A549 (cell line): ENCODE results near the gene SIRT3. TPM values are rescaled to one million over a fixed set of nuclear protein-coding genes. Genes with fewer than 3 reads are reported as not detected.

Experiments used
- ATAC-seq, 2 experiments: fragments of 200-7000 bp in 1 of 2; fragments of >200 bp in 1 of 2; cut with Nextera tagmentation in 1 of 2; cut with Tn5 transposase in 1 of 2; 3 replicates each; pipeline versions ENCODE4 v1.8.0 to v1.9.1; 2018 to 2020; ENCODE audit warnings: mild to moderate bottlenecking in 1 of 2, moderate library complexity in 1 of 2
- CTCF ChIA-PET: fragments of 300-600 bp; sonication (Branson Sonifier 250); formaldehyde crosslinking; extraction: SDS; loops from one replicate; lab custom pipeline; 2021; ENCODE audit warnings: antibody characterized with exemption, inconsistent platforms; lab: Yijun Ruan, JAX
- POLR2A ChIA-PET: fragments of 350-600 bp; formaldehyde crosslinking; extraction: SDS; loops from one replicate; lab custom pipeline; 2021; ENCODE audit warnings: antibody characterized with exemption, inconsistent platforms; lab: Yijun Ruan, JAX
- DNase-seq, 2 experiments: peaks; one replicate each; pipeline versions ENCODE4 v3.0.0 to v3.0.0-alpha.2; 2011 to 2016; ENCODE audit warnings: low read depth in 1 of 2, low spot score in 1 of 2
- FAIRE-seq: peaks from 2 replicates; lab custom pipeline; 2011; peaks lifted over from hg19 to GRCh38; lab: Jason Lieb, UNC
- H3K27ac ChIP-seq, 2 experiments: fragments of >200 bp; sonication (Bioruptor Twin); formaldehyde crosslinking; 3 replicates each; pipeline ENCODE4 v1.5.1; 2016 to 2017
- H3K4me1 ChIP-seq: fragments of >200 bp; sonication (Bioruptor Twin); formaldehyde crosslinking; 3 replicates; pipeline ENCODE4 v1.6.1; 2016
- H3K4me2 ChIP-seq: fragments of >200 bp; sonication (Bioruptor Twin); formaldehyde crosslinking; 3 replicates; pipeline ENCODE4 v1.6.1; 2016
- H3K4me3 ChIP-seq: fragments of >200 bp; sonication (Bioruptor Twin); formaldehyde crosslinking; 3 replicates; pipeline ENCODE4 v1.5.1; 2016
- H3K9me3 ChIP-seq: fragments of >200 bp; sonication (Bioruptor Twin); formaldehyde crosslinking; 3 replicates; pipeline ENCODE4 v1.6.1; 2016
- BCL3 ChIP-seq: fragments of >200 bp; sonication (Bioruptor Twin); formaldehyde crosslinking; IDR thresholded peaks from 3 replicates; pipeline ENCODE4 v1.6.1; 2016
- CBX8 ChIP-seq: fragments of 200-600 bp; sonication (generic); IDR thresholded peaks from 2 replicates; pipeline ENCODE4 v1.6.1; 2016
- CHD4 ChIP-seq: fragments of 200-600 bp; sonication (generic); IDR thresholded peaks from 2 replicates; pipeline ENCODE4 v1.6.1; 2016; ENCODE audit warnings: antibody characterized with exemption, mild to moderate bottlenecking, borderline replicate concordance
- E2F6 ChIP-seq: IDR thresholded peaks from 2 replicates; pipeline ENCODE4 v1.6.1; 2012; ENCODE audit warnings: low read depth, borderline replicate concordance
- EHF ChIP-seq: fragments of 250-450 bp; sonication (Bioruptor Pico); IDR thresholded peaks from 2 replicates; pipeline ENCODE4 v1.5.0; 2020; ENCODE audit warnings: mild to moderate bottlenecking
- ELK1 ChIP-seq: fragments of 150-350 bp; IDR thresholded peaks from 2 replicates; pipeline ENCODE4 v1.6.1; 2014; ENCODE audit warnings: low read depth, mild to moderate bottlenecking, low read length
- FOSB ChIP-seq: fragments of 250-450 bp; sonication (Bioruptor Pico); IDR thresholded peaks from 2 replicates; pipeline ENCODE4 v1.5.0; 2020; ENCODE audit warnings: mild to moderate bottlenecking, moderate library complexity
- HDAC2 ChIP-seq: fragments of 200-600 bp; sonication (generic); IDR thresholded peaks from 2 replicates; pipeline ENCODE4 v1.6.1; 2016
- HOXA7 ChIP-seq: fragments of 250-450 bp; sonication (Bioruptor Pico); IDR thresholded peaks from 2 replicates; pipeline ENCODE4 v1.5.0; 2020; ENCODE audit warnings: mild to moderate bottlenecking, moderate library complexity
- HOXB5 ChIP-seq: fragments of 250-450 bp; sonication (Bioruptor Pico); IDR thresholded peaks from 2 replicates; pipeline ENCODE4 v1.5.0; 2020; ENCODE audit warnings: mild to moderate bottlenecking, moderate library complexity
- JUN ChIP-seq, 2 experiments: fragments of >200 bp; sonication (Bioruptor Twin); formaldehyde crosslinking; IDR thresholded peaks; 2 replicates in 1 of 2; 3 replicates in 1 of 2; pipeline ENCODE4 v1.6.1; 2016 to 2017
- MAFK ChIP-seq: fragments of 450-650 bp; IDR thresholded peaks from 2 replicates; pipeline ENCODE4 v1.6.1; 2014; ENCODE audit not compliant: partially characterized antibody
- PBX3 ChIP-seq: IDR thresholded peaks from 2 replicates; pipeline ENCODE4 v1.6.1; 2012
- PHF8 ChIP-seq: fragments of 200-600 bp; sonication (generic); IDR thresholded peaks from 2 replicates; pipeline ENCODE4 v1.6.1; 2016; ENCODE audit warnings: low read depth, mild to moderate bottlenecking, antibody characterized with exemption, moderate library complexity, borderline replicate concordance
- POLR2AphosphoS2 ChIP-seq: conservative IDR thresholded peaks from 2 replicates; pipeline ENCODE4 v1.6.1; 2012; ENCODE audit warnings: low read length, improper control_type of control experiment, inconsistent platforms
- RAD21 ChIP-seq, 2 experiments: fragments of >200 bp in 1 of 2; sonication (Bioruptor Twin) in 1 of 2; formaldehyde crosslinking in 1 of 2; IDR thresholded peaks in 1 of 2; conservative IDR thresholded peaks in 1 of 2; 2 replicates in 1 of 2; 3 replicates in 1 of 2; pipeline ENCODE4 v1.6.1; 2012 to 2018; ENCODE audit warnings: inconsistent platforms in 1 of 2
- RCOR1 ChIP-seq: fragments of 150-350 bp; IDR thresholded peaks from 2 replicates; pipeline ENCODE4 v1.6.1; 2014; ENCODE audit warnings: antibody characterized with exemption, low read length, low read depth
- RNF2 ChIP-seq: fragments of 200-600 bp; sonication (generic); IDR thresholded peaks from 2 replicates; pipeline ENCODE4 v1.6.1; 2016; ENCODE audit warnings: low read depth, mild to moderate bottlenecking, antibody characterized with exemption, moderate library complexity, borderline replicate concordance
- SREBF2 ChIP-seq: fragments of 450-650 bp; IDR thresholded peaks from 2 replicates; pipeline ENCODE4 v1.6.1; 2014; ENCODE audit warnings: mild to moderate bottlenecking, moderate library complexity
- ZFP36 ChIP-seq: fragments of 450-650 bp; IDR thresholded peaks from 2 replicates; pipeline ENCODE4 v1.6.1; 2014; ENCODE audit warnings: borderline replicate concordance; ENCODE audit not compliant: partially characterized antibody
- WGBS: methylation state at CpG from one replicate; pipeline ENCODE4 v1.1.6; 2017; ENCODE audit errors: missing lambda C conversion rate; 5-methylcytosine and 5-hydroxymethylcytosine counted together
- polyA plus RNA-seq, 4 experiments: library from polyadenylated mRNA; depleted of rRNA in 3 of 4; stranded (reverse); fragments of >200 nt; fragmentation: RNase III in 1 of 4; extraction: RNeasy Plus Mini Kit Qiagen cat#74134 plus additional on column Dnase treatment in 1 of 4; gene quantifications; 2 replicates in 3 of 4; 3 replicates in 1 of 4; pipeline ENCODE4 v1.2.3, GENCODE V29; 2011 to 2017

SIRT3 gene
- polyA plus RNA-seq, 2 of the 4 experiments (the other 2 are of a cell fraction): 20.3 to 22.3 TPM

GRCh38 chr11:261624-262023 is 25.5 kb upstream of the SIRT3 start:
- POLR2A ChIA-PET: no interaction called here
- FAIRE-seq: no peak
- H3K27ac ChIP-seq: no peak overlapping the region
- 74% methylated on average over 4 of the region's 4 CpGs for WGBS
- no peak overlapping the region for H3K4me2 ChIP-seq
- peaks cover 8% of the 10 kb centered on the region; the same call in 2 of the 3 replicates for H3K9me3 ChIP-seq
- CTCF ChIA-PET: interaction anchor here (7.2 kb wide), 1 partner anchor 11 kb away, joined by 40 read pairs; no protein-coding TSS in a partner anchor
- TF ChIP-seq FOSB (CRISPR knock-in tag) (no peak), HOXB5 (CRISPR knock-in tag) (no peak)
- no peaks in the 10 kb centered on the region for H3K4me1 ChIP-seq
- no peak for DNase-seq
- H3K4me3 ChIP-seq: no peak overlapping the region
- ATAC-seq: no peak

- ATAC-seq: no peak
- POLR2A ChIA-PET: no interaction called here
These were observed 23.3 kb upstream of the SIRT3 start for GRCh38 chr11:259413-259812.

GRCh38 chr11:257766-258493 is 21.8 kb upstream of the SIRT3 start:
- TF ChIP-seq RAD21 (conservative IDR thresholded peaks at IDR 0.05 in 1 of 2, IDR thresholded peaks at IDR 0.05 in 1 of 2) (peak in 1 of 2 experiments; percentile 41; a peak in 2 of 5 replicates), RNF2 (no peak)
- no peak for FAIRE-seq
- Histone ChIP-seq H3K4me2 (no peak overlapping the region), H3K9me3 (no peaks in the 10 kb centered on the region), H3K4me1 (no peaks in the 10 kb centered on the region), H3K4me3 (no peak overlapping the region), H3K27ac (no peak overlapping the region)
- POLR2A ChIA-PET: no interaction called here
- CTCF ChIA-PET: interaction anchor here (0.8 to 7.2 kb wide), 5 partner anchors 8 to 47 kb away, joined by 3 to 40 read pairs (median 4); no protein-coding TSS in a partner anchor
- ATAC-seq: peak; percentile 70 to 71; a peak in 4 of 6 replicates
- no peak for DNase-seq
- 42% methylated on average over 13 of the region's 15 CpGs for WGBS

More at GRCh38 chr11:259413-259812, 23.3 kb upstream of the SIRT3 start:
- TF ChIP-seq CBX8: no peak
- no peak for TF ChIP-seq MAFK
- no peak for TF ChIP-seq CHD4
- no peak for TF ChIP-seq PBX3
- TF ChIP-seq PHF8: no peak
- no peak for TF ChIP-seq EHF
- no peak for TF ChIP-seq POLR2AphosphoS2
- no peak for TF ChIP-seq ELK1
- no peak for TF ChIP-seq E2F6
- no peak for TF ChIP-seq BCL3
- TF ChIP-seq JUN (IDR thresholded peaks at IDR 0.05): no peak
- TF ChIP-seq SREBF2: no peak
- no peak for TF ChIP-seq ZFP36
- TF ChIP-seq RCOR1: no peak
- TF ChIP-seq HOXA7 (CRISPR knock-in tag): no peak
- no peak for TF ChIP-seq HDAC2
- H3K27ac ChIP-seq: no peak overlapping the region
- no peak overlapping the region for H3K4me2 ChIP-seq
- DNase-seq (no peak), FAIRE-seq (no peak)
- CTCF ChIA-PET: interaction anchor here (1.3 to 7.2 kb wide), 3 partner anchors 8 to 19 kb away, joined by 3 to 40 read pairs (median 4); partner anchors contain the start of gene NLRP6
- no peaks in the 10 kb centered on the region for H3K9me3 ChIP-seq
- no peak overlapping the region for H3K4me3 ChIP-seq
- WGBS: 66% methylated on average over 10 of the region's 10 CpGs
- H3K4me1 ChIP-seq: no peaks in the 10 kb centered on the region
